Kidney glomerular epithelial cell (primary cell): ENCODE results near the gene TWNK.

Source experiments
- DNase-seq: peaks from one replicate; lab custom pipeline; 2025; lab: John Stamatoyannopoulos, UW

The TWNK gene

GRCh38 chr10:101011517-101012423, 24.4 kb downstream of the TWNK start:
- peak; percentile 9 for DNase-seq

DNA sequence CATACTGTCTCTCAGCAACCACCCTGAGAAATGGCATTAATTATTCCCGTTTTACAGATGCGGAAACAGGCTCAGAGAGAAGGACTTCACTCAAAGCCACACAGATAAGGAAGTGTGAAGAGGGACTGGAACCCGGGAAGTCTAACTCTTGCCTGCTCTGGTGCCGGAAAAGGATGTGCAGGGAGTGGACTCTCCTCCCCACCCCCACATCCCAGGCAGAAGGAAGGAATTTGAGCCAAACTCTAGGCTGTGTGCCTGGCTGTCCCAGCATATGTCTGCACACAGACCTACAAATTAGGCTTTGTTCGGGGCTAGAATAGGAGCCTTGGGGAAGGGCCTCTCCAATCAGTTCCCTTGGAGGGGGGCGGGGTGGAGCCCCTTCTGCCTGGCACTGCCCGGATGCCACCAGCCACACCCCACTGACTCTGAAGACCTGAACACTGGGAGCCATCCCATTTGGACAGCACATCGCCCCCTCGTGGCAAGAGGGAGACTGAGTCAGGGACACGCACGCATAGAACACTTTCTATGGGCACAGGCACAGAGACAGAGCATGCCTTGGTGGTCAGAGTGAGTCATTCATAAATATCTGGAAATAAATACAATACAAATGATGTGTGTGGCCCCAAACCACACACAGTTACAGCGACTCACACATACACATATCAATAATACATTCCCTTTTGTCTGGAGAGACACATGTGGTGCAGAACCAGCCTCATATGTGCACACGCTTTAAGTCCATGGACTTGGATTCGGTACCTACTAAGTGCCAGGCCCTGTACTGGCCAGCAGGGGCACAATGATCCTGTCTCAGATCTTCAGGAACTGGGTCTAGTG, 25.4 kb downstream of the TWNK start:
- DNase-seq: peak; percentile 99

DNA sequence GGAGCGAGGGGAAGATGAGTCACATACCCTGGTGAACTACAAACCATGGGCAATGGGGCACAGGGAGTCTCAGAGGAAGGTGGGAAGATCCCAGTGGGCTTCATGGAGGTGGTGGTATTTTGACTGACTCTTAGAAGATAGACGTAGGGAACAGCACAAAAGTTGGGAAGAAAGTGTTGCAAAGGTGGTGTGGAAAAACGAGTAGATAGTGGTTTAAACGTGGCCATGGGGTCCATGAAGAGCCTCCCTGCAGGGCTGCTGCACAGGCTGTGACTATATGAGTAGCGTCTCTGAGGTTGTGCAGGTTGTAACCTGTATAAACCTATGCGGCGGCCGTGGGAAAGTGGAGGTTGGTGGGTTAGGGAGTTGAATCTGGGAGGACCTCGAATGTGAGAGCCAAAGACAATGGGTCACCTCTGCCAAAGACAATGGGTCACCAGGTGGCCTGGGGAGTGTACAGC, 26.1 kb downstream of the TWNK start:
- no peak for DNase-seq

DNA sequence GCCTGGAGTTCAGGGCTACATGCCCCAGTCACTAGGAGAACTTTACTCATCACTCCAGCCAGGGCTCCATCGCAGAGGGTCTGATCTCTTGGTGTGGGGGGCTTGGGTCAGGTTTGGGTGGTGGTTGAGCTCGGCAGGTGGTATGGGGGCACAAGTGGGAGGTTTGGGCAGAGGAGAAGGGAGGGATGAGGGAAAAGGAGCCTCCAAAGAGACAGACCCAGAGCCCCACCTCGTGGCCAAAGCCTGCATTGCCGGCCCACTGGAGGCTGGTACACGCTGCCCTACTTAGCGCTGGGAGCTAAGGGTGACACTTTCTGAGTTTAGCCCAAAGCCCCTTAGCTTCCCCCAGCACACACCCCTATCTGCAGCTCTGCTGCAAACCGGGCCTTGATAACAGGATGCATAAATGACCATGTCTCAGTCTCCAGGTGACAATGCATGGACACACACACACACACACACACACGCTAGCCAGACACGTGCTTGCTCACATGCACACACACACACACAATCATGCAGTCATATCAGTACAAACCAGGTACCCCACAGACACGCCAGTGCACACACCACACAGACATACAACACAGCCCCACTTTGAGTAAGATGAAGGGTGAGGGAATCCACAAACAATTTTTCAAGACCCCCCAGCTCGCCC, 27.0 kb downstream of the TWNK start:
- DNase-seq: peak; percentile 55

- DNase-seq: peak; percentile 88
These were observed 27.7 kb downstream of the TWNK start for GRCh38 chr10:101014966-101015581.

DNA sequence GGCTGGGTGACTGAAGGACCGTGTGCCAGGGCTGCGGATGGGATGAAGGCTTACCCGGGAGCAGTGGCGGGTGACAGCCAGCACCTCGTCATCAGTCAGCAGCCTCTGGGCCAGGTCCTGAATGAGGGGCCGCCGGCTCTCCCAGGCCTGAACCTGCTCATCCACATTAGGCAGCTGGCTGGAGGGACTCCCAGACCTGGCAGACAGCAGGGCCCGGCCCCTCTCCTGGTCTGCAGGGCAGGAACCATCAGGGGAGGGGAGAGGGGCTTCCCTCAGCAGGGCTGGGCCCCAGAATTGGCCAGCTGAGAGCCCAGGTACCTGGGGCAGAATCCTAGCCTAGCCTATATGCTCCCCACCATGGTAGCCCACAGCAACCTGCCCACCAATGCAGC, 28.2 kb downstream of the TWNK start:
- DNase-seq: no peak

DNA sequence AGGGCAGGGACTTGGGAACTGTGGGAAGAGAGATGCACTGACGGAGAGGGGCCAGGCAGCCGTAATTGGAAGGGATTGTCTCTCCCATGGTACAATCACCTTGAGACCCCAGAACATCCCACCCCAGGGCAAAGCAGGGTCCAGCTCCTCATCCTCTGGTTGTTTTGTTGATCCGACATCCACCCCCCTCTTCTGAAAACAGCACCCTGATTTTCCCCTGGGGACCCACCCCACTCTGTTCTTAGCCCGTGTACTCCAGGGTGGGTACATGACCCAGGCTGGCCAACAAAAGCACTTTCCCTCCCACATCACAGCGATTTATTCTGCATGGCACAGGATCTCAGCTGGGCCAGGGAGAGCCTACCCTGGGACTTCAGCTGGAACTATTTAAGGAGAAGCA, 29.5 kb downstream of the TWNK start:
- DNase-seq: no peak

- no peak for DNase-seq
These were observed 30.8 kb downstream of the TWNK start for GRCh38 chr10:101018118-101018599.

- peak; percentile 40 for DNase-seq
These were observed 31.5 kb downstream of the TWNK start for GRCh38 chr10:101018600-101019439.

DNA sequence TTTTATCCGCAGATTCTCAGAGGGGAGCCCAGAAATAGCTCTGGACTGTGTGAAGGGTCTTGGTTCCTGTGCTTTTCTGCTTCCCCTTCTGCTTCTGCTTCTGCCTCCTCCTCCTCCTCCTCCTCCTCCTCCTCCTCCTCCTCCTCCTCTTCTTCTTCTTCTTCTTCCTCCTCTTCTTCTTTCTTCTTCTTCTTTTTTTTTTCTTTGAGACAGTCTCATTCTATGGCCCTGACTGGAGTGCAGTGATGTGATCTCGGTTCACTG, 32.0 kb downstream of the TWNK start:
- no peak for DNase-seq

- no peak for DNase-seq
These were observed 33.2 kb downstream of the TWNK start for GRCh38 chr10:101020427-101021075.

- no peak for DNase-seq
These were observed 33.9 kb downstream of the TWNK start for GRCh38 chr10:101021239-101021638.

- no peak for DNase-seq
These were observed 34.4 kb downstream of the TWNK start for GRCh38 chr10:101021692-101022251.

DNA sequence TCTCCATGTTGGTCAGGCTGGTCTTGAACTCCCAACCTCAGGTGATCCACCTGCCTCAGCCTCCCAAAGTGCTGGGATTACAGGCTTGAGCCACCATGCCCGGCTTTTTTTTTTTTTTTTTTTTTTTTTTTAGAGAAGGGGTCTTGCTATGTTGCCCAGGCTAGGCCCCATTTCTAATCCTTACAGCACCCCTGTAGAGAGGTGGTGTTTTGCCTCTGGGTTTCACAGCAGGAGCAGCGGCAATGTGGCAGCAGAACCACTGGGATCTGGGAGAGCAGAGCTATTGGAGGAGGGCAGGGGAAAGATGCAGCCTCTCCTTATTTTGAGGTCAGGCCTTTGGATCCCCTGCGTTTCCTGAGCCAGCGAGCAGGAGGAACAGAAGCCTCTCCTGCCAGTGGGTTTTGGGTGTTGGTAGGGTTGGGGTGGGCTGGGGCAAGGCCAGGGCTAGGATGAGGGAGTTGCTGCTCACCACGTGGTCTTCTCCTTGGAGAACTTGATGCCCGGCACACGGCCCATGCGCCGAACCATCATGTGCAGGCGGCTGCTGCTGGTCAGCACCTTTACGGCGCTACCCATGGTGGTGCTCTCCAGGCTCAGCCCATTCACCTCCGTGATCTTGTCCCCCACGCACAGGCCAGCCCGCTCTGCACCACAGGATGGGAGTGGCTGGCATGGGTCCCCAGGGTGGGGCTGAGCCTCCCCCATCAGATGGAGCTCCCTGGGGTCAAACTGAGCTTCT, 35.8 kb downstream of the TWNK start:
- no peak for DNase-seq

DNA sequence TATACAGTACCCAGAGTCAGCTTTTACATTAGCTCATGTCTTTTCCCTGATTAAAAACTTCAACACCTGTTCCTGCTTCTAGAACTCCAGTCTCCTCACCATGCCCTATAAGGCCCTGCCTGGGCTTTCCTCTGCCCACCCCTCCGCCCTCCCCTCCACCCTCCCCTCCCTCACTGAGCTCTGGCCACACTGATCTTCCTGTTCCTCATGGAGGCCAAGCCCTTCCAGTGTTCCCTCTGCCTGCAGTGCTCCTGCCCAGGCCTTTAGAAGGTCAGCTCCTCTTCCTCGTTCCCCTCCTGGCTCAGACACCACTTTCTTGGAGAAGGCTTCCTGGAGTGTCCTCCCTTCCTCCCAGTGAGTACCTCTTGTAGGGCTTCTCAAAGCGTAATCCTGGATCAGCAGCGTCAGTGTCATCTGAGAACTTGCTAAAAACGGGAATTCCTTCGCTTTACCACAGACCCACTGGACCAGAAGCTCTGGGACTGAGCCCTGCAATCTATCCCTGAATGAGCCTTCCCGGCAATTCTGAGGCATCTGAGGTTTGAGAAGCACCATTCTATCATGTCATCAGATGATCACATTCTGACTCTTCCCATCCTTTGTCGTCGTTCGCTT, 39.9 kb downstream of the TWNK start:
- DNase-seq: no peak

- no peak for DNase-seq
These were observed 41.3 kb downstream of the TWNK start for GRCh38 chr10:101028446-101029337.

GRCh38 chr10:101029520-101030295, 42.4 kb downstream of the TWNK start:
- DNase-seq: no peak
